ENCODE results near the gene LONRF2. TPM values are rescaled to one million over a fixed set of nuclear protein-coding genes. Genes with fewer than 3 reads are reported as not detected.

LONRF2 gene
- total RNA-seq, 4 donors from 2014 or later = 7.0 to 32.0 (median 17.1) TPM

- Histone ChIP-seq H3K4me3 (replicated peaks in 1 of 3) (no peak overlapping the region), H3K4me1 (no peaks in the 10 kb centered on the region), H3K27me3 (no peaks in the 10 kb centered on the region), H3K9me3 (no peaks in the 10 kb centered on the region), H3K27ac (no peak overlapping the region), H3K36me3 (no peaks in the 10 kb centered on the region)
- no peak for DNase-seq
- TF ChIP-seq CTCF (IDR thresholded peaks at IDR 0.05) (no peak), POLR2A (IDR thresholded peaks at IDR 0.05) (no peak)
- WGBS, 2 donors = 93 to 96% methylated on average over 4 of the region's 4 CpGs
- intact Hi-C loops (cut with DNase I) = loop anchor here (10.0 kb wide), 1 partner anchor 421 kb away; no protein-coding TSS in a partner anchor
These were observed 76.6 kb downstream of the LONRF2 start for GRCh38 chr2:100245681-100246080.

GRCh38 chr2:100244881-100245605 is 77.3 kb downstream of the LONRF2 start:
- Histone ChIP-seq H3K27ac (no peak overlapping the region), H3K9me3 (no peaks in the 10 kb centered on the region), H3K4me1 (no peaks in the 10 kb centered on the region), H3K4me3 (replicated peaks in 1 of 3) (no peak overlapping the region), H3K27me3 (no peaks in the 10 kb centered on the region), H3K36me3 (no peaks in the 10 kb centered on the region)
- intact Hi-C loops (cut with DNase I) = loop anchor here (10.0 kb wide), 1 partner anchor 420 kb away; no protein-coding TSS in a partner anchor
- DNase-seq = no peak
- TF ChIP-seq CTCF (IDR thresholded peaks at IDR 0.05) (no peak), POLR2A (IDR thresholded peaks at IDR 0.05) (no peak)
- 88 to 89% methylated on average over 6 of the region's 6 CpGs for WGBS, 2 donors

DNA sequence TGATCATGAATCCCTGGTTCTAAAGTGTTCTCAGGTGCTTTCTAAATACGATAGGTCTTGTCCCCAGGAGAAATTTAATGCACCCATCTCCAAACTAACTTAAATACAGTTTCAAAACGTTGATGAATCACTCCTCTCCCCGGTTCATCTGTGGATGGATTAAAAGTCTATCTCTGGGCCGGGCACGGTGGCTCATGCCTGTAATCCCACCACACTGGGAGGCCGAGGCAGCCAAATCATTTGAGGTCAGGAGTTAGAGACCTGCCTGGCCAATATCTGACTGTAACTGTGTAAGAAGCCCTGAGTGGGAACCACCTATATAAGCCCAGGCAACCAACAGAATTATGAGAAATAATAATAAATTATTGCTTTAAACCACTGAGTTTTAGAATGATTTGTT is 78.7 kb downstream of the LONRF2 start:
- no peak overlapping the region for H3K4me3 ChIP-seq (replicated peaks in 1 of 3)
- 71 to 81% methylated on average over 6 of the region's 6 CpGs for WGBS, 2 donors
- no peak for DNase-seq
- no peaks in the 10 kb centered on the region for H3K36me3 ChIP-seq
- H3K27me3 ChIP-seq = no peaks in the 10 kb centered on the region
- no peak overlapping the region for H3K27ac ChIP-seq
- no peaks in the 10 kb centered on the region for H3K9me3 ChIP-seq
- intact Hi-C loops (cut with DNase I) = loop anchor here (10.0 kb wide), 1 partner anchor 419 kb away; no protein-coding TSS in a partner anchor
- H3K4me1 ChIP-seq = no peaks in the 10 kb centered on the region
- TF ChIP-seq CTCF (IDR thresholded peaks at IDR 0.05) (no peak), POLR2A (IDR thresholded peaks at IDR 0.05) (no peak)

DNA sequence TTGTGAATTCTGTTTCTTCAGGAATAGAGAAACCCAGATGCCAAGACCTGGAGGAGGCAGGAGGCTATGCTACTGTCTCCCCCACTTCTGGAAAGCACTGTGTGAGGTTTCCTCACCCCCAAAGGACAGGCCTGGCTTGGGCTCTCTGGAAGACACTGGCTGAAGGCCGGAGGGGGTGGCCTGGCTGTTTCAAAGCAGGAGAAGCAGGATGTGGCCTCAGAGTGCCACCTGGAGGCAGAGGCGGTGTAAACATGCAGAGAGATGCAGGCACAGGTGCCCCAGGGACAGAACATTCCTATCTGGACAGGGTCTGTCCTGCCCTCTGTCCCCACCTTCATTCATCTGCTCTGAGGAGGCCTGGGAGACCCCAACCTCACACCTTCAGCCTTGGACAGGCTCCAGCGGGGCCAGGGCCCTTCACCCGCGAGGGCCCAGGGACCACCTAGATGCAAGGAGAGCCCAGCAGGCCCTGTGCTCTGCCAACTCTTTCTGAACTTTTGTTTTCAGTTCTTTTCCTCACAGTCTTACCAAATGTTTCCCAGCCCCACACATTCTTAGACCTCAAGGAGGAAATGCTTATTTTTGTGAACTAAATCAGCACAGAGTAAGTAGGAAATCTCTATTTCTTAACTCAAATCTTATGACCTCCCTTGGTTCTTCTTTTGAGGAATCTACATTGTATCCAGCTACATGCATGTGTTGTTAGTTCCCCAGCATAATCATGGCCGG is 79.2 kb downstream of the LONRF2 start:
- no peaks in the 10 kb centered on the region for H3K4me1 ChIP-seq
- WGBS, 2 donors = 39 to 42% methylated on average over 6 of the region's 6 CpGs
- intact Hi-C loops (cut with DNase I) = loop anchor here (10.0 kb wide), 1 partner anchor 418 kb away; no protein-coding TSS in a partner anchor
- peak; percentile 73 to 79 for DNase-seq
- H3K36me3 ChIP-seq = no peaks in the 10 kb centered on the region
- no peak overlapping the region for H3K27ac ChIP-seq
- H3K27me3 ChIP-seq = no peaks in the 10 kb centered on the region
- no peaks in the 10 kb centered on the region for H3K9me3 ChIP-seq
- TF ChIP-seq CTCF (IDR thresholded peaks at IDR 0.05) = peak in 5 of 6 experiments; percentile 39 to 84 (median 79)
- TF ChIP-seq POLR2A (IDR thresholded peaks at IDR 0.05) = no peak
- H3K4me3 ChIP-seq (replicated peaks in 1 of 3) = no peak overlapping the region

GRCh38 chr2:100242476-100242875 is 79.8 kb downstream of the LONRF2 start:
- intact Hi-C loops (cut with DNase I) = loop anchor here (10.0 kb wide), 1 partner anchor 418 kb away; no protein-coding TSS in a partner anchor
- DNase-seq = no peak
- TF ChIP-seq POLR2A (IDR thresholded peaks at IDR 0.05) = no peak

More at GRCh38 chr2:100242476-100242875, 79.8 kb downstream of the LONRF2 start:
- Histone ChIP-seq H3K27me3 (no peaks in the 10 kb centered on the region), H3K27ac (no peak overlapping the region), H3K9me3 (no peaks in the 10 kb centered on the region), H3K4me1 (no peaks in the 10 kb centered on the region), H3K36me3 (no peaks in the 10 kb centered on the region), H3K4me3 (replicated peaks in 1 of 3) (no peak overlapping the region)
- WGBS, 2 donors = 87 to 91% methylated on average over 9 to 11 of the region's 11 CpGs

All from thyroid gland (tissue), 4 donors.